Osteocyte (in vitro differentiated cells): Measurements from ENCODE around the gene TTC33. TPM values are rescaled to one million over a fixed set of nuclear protein-coding genes. Genes with fewer than 3 reads are reported as not detected.

Experiments
- DNase-seq: peaks from one replicate; pipeline ENCODE4 v3.0.0; 2021; ENCODE audit warnings: mixed read lengths; ENCODE audit not compliant: unreplicated experiment; ENCODE audit errors: extremely low spot score
- H3K27ac Mint-ChIP-seq: one replicate; pipeline ENCODE4 v1.8.0; 2021; ENCODE audit warnings: mild to moderate bottlenecking, mixed read lengths; ENCODE audit not compliant: unreplicated experiment
- H3K27me3 Mint-ChIP-seq: one replicate; pipeline ENCODE4 v1.8.0; 2021; ENCODE audit warnings: mixed read lengths; ENCODE audit not compliant: unreplicated experiment
- H3K36me3 Mint-ChIP-seq: one replicate; pipeline ENCODE4 v1.8.0; 2021; ENCODE audit warnings: mixed read lengths; ENCODE audit not compliant: unreplicated experiment
- H3K4me1 Mint-ChIP-seq: one replicate; pipeline ENCODE4 v1.8.0; 2021; ENCODE audit warnings: mixed read lengths; ENCODE audit not compliant: unreplicated experiment
- H3K4me3 Mint-ChIP-seq: one replicate; pipeline ENCODE4 v1.8.0; 2021; ENCODE audit warnings: mild to moderate bottlenecking, moderate library complexity, mixed read lengths; ENCODE audit not compliant: unreplicated experiment
- H3K9me3 Mint-ChIP-seq: one replicate; pipeline ENCODE4 v1.8.0; 2021; ENCODE audit warnings: mixed read lengths; ENCODE audit not compliant: unreplicated experiment
- total RNA-seq: library from RNA; stranded (reverse); gene quantifications from 2 replicates; pipeline ENCODE4 v1.2.1, GENCODE V29; 2021
- TF ChIP-seq, protein P1 (sequence below): fragments of 200-600 bp; sonication (generic); IDR thresholded peaks from 2 replicates; pipeline ENCODE4 v1.5.0; 2021; ENCODE audit warnings: antibody characterized with exemption, mild to moderate bottlenecking, moderate library complexity

Gene TTC33
- total RNA-seq, 1 donor from 2014 or later = 18.1 TPM

DNA sequence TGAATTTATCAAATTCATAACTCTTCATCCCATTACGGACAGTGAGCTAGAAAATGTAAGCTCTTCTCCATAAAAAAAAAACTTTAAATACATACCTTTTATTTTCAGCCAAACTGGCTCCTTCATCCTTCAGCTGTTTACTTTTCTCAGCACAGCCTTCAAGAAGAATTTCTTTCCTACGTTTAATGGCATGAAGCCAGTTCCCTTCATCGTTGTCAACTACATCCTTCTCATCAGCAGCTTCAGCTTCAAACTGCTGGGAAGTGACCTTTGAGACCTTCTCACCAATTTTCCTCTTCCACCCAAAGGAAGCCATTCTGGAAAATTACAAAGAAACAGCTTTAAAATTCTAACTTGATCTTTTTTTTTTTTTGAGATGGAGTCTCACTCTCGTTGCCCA, 9.1 kb downstream of the TTC33 start:
- Mint-ChIP-seq H3K4me3 (no peak overlapping the region), H3K27me3 (no peaks in the 10 kb centered on the region), H3K36me3 (peaks cover 29% of the 10 kb centered on the region), H3K9me3 (peaks cover 6% of the 10 kb centered on the region), H3K4me1 (peaks cover 25% of the 10 kb centered on the region), H3K27ac (peak overlapping the region; percentile 27)
- TF ChIP-seq, protein P1, sequence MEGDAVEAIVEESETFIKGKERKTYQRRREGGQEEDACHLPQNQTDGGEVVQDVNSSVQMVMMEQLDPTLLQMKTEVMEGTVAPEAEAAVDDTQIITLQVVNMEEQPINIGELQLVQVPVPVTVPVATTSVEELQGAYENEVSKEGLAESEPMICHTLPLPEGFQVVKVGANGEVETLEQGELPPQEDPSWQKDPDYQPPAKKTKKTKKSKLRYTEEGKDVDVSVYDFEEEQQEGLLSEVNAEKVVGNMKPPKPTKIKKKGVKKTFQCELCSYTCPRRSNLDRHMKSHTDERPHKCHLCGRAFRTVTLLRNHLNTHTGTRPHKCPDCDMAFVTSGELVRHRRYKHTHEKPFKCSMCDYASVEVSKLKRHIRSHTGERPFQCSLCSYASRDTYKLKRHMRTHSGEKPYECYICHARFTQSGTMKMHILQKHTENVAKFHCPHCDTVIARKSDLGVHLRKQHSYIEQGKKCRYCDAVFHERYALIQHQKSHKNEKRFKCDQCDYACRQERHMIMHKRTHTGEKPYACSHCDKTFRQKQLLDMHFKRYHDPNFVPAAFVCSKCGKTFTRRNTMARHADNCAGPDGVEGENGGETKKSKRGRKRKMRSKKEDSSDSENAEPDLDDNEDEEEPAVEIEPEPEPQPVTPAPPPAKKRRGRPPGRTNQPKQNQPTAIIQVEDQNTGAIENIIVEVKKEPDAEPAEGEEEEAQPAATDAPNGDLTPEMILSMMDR = no peak
- DNase-seq = no peak

- Mint-ChIP-seq H3K4me1 (peaks cover 23% of the 10 kb centered on the region), H3K4me3 (no peak overlapping the region), H3K27me3 (no peaks in the 10 kb centered on the region), H3K36me3 (peaks cover 42% of the 10 kb centered on the region), H3K9me3 (peaks cover 14% of the 10 kb centered on the region), H3K27ac (no peak overlapping the region)
- TF ChIP-seq, protein P1 = no peak
- no peak for DNase-seq
These were observed 12.0 kb downstream of the TTC33 start for GRCh38 chr5:40743771-40744170.

DNA sequence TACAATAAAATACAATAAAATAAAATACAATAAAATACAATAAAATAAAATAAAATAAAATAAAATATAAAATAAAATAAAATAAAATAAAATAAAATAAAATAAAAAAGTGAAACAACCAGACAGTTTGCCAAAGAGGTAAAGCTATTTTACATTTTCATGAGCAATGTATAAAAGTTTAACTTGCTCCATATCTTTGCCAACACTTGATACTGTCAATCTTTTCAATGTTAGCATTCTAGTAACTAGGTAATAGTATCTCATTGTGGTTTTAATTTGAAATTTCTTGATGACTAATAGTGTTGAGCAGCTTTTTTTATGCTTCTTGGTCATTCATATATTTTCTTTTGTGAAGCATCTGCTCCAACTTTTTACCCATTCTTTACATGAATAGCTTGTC, 17.3 kb downstream of the TTC33 start:
- TF ChIP-seq, protein P1 = no peak
- H3K4me3 Mint-ChIP-seq = no peak overlapping the region
- H3K27ac Mint-ChIP-seq = no peak overlapping the region
- DNase-seq = no peak
- peaks cover 35% of the 10 kb centered on the region for H3K36me3 Mint-ChIP-seq
- peaks cover 14% of the 10 kb centered on the region for H3K9me3 Mint-ChIP-seq
- H3K27me3 Mint-ChIP-seq = no peaks in the 10 kb centered on the region
- peaks cover 17% of the 10 kb centered on the region for H3K4me1 Mint-ChIP-seq

GRCh38 chr5:40736103-40736875, 19.5 kb downstream of the TTC33 start:
- TF ChIP-seq, protein P1 = peak; percentile 76
- DNase-seq = no peak
- H3K27me3 Mint-ChIP-seq = no peaks in the 10 kb centered on the region
- H3K9me3 Mint-ChIP-seq = peaks cover 13% of the 10 kb centered on the region
- H3K27ac Mint-ChIP-seq = no peak overlapping the region
- peaks cover 35% of the 10 kb centered on the region for H3K36me3 Mint-ChIP-seq
- H3K4me1 Mint-ChIP-seq = peaks cover 14% of the 10 kb centered on the region
- H3K4me3 Mint-ChIP-seq = no peak overlapping the region

DNA sequence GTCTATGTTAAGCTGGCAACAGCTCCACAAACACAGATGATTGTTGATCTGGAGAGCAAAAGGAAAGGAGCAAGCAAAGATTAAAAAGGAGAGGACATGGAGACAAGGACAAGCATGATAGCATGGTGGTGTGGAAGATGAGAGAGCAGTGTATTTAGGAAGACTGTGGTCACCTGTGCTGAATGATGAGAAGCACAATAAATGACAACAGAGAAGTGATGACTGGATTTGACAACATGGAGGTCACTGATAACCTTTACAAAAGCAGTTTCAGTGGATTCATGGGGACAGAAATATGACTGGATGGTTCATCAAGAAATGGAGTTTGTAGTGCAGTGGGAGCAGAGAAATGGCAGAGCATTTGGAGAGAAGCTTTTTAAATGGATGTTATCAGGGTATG, 20.2 kb downstream of the TTC33 start:
- Mint-ChIP-seq H3K4me1 (peaks cover 14% of the 10 kb centered on the region), H3K4me3 (no peak overlapping the region), H3K27me3 (no peaks in the 10 kb centered on the region), H3K9me3 (peaks cover 6% of the 10 kb centered on the region), H3K36me3 (peaks cover 29% of the 10 kb centered on the region), H3K27ac (peak overlapping the region; percentile 0)
- TF ChIP-seq, protein P1 = no peak
- DNase-seq = no peak
